Stimulated activated CD4-positive, alpha-beta T cell treated with anti-CD3 and anti-CD28 coated beads, Interleukin-4, amount 100 ng/mL, for 48 hours (primary cell): ENCODE results near the gene CACNA2D3.

Experiments used
- DNase-seq, 2 donors: peaks; one replicate each; pipeline ENCODE4 v3.0.0-alpha.2; 2020; ENCODE audit warnings: low read depth in 2 of 2

Gene CACNA2D3

DNA sequence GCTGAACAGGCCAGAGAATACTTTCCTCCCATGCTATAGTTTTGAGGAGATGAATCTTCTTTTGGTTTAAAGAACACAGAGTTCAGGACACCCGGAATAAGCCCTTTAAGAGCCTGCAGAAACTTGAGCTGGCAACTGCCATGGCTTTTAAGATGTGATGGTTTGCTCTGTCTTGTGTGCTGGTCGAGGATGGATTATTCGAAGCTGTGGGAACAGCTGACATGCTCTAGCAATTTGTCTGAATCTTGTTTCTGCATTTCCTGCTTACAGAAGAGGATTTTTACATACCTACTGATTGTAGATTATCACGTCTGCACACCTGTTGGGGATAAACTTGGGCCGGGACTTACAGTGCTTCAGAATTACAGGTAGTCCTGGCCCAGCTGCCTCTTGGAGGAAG, 408.6 kb downstream of the CACNA2D3 start:
- DNase-seq = no peak

GRCh38 chr3:54531741-54532140, 409.4 kb downstream of the CACNA2D3 start:
- DNase-seq = no peak

GRCh38 chr3:54533856-54534255, 411.5 kb downstream of the CACNA2D3 start:
- no peak for DNase-seq

GRCh38 chr3:54535619-54536018, 413.3 kb downstream of the CACNA2D3 start:
- DNase-seq = no peak

GRCh38 chr3:54536450-54536849, 414.1 kb downstream of the CACNA2D3 start:
- no peak for DNase-seq

- no peak for DNase-seq
Observed at GRCh38 chr3:54537506-54537905, 415.2 kb downstream of the CACNA2D3 start.

DNA sequence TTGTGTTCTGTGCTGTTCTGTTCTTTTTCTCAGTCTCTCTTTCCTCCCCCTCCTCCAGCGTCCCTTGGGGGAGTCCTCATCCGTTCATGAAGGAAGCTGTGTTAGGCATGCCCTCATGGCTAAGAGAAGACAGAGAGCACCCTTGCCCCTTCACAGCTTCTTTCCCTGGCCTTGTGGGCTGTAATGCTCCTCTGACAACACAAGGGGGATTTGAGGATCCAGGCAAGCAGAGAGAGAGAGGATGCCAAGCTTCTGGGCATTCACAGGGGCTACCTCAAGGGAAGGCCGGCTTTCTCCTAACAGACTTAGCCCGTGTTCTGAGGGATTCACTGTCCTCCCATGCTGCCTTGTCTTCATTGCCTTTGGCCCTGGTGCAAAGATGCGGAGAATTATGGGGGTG, 416.0 kb downstream of the CACNA2D3 start:
- no peak for DNase-seq

DNA sequence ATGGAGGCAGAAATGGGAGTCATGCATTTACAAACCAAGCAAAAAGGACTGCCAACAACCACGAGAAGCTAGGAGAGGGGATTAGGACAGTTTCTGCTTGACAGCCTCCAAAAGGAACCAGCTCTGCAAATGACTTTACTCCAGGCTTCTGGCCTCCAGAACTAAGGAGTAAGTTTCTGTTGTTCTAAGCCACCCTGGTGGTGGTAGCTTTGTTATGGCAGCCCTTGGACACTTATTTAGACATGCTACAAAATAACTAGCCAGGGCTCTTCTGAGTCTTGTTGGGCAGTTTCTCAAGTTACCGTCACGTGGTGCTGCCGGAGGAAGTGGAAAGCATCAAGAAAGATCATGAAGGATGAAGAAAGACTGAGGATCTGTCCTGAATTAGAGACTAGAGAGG, 419.0 kb downstream of the CACNA2D3 start:
- no peak for DNase-seq

- DNase-seq = no peak
Observed at GRCh38 chr3:54543446-54543845, 421.1 kb downstream of the CACNA2D3 start.

DNA sequence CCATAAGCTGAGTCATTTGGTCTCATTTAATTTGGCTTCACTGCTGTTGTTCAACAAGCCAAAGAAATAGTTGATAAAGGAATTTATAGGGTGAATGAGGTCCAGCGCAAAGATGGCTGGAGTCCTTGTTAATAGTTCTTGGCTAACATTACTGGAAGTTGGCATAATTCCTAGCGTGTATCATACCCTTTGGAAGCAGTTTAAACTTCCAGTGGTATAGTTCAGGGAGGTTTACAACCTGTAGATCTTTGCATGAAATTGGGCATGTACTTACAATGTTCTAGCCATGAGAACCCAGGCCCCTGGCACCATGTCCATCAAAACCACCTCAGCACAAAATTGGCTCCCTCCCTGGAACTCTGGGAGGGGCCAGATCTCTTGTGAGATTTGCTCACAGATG, 424.7 kb downstream of the CACNA2D3 start:
- no peak for DNase-seq

GRCh38 chr3:54547846-54548245, 425.5 kb downstream of the CACNA2D3 start:
- no peak for DNase-seq

DNA sequence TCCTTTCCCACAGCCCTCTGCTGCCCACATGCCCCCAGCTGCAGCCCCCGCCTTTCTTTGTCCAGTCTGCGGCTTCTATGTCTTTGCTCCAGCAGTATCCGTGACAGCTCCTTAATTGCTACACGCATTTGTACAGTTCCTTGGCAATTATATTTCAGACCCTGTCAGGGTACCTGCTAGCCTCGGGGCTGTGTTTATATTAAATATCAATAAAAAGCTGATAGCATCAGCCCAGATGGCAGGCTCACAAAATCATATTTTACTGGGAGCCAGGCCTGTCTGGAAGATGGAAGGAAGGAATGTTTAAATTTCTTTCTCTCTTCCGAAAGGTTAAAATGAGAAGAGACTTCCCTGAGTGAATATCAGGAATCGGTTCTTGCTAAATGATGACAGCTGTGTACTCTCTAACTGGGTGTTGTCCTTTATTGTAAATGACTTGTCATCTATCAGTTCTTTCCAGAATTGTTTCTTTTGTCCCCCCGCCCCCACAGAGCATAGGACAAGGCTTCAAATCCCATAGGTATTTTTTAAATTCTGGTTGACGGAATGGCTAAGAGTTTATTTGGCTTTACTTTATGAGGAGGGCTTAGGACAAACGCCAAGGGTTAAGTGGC, 427.4 kb downstream of the CACNA2D3 start:
- DNase-seq = no peak

- no peak for DNase-seq
Observed at GRCh38 chr3:54550221-54550977, 428.0 kb downstream of the CACNA2D3 start.

DNA sequence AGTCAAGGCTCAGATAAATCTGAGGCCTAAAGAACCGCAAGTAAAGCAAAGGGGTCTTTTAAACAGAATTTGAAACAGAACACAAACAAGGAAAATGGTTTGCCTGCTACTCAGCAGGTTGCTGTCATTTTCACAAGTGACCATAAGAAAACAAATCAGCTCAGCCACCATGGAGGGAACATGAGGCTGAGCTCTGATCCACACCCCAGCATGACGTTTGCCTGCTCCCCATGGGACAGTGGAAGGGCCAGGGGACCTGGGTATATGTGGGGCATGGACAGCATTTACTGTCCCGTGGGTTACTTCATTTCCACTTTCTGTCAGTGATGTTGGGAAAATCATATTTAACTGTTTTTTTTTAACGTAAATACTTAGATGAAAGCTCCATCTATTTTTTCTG, 434.3 kb downstream of the CACNA2D3 start:
- DNase-seq = no peak

- DNase-seq = no peak
Observed at GRCh38 chr3:54557538-54558428, 435.4 kb downstream of the CACNA2D3 start.

DNA sequence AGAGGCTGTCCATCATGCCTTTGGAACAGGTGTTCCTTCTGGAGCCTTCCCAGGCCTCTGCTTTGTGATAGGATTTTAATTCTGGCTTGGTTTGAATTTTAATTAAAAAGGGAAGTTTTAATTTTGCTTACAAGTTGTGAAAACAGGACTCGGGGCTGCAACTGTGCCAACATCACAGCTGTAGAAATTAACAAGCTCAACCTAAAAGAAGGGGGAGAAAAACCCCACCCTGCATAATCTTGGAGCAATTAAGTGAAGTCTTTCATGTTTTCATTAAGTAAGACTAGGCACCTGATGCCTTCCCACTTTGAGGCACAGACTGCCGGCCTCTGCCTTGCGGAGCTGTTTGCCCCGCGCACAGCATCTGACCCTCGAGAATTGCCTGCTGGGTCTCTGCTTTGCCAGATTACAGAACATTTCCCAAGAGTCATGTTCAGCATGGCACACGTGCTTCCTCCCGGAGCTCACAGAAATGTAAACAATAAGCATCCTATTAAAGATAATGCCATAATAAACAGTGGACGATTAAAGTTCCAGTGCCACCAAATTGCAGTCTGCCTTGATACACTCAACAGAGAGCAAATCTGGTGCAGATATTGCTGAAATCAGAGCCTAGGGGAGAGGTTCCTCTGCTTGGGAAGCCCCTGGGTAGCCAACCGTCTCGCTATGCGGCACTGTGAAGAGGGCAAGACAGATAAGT, 441.3 kb downstream of the CACNA2D3 start:
- DNase-seq = no peak

DNA sequence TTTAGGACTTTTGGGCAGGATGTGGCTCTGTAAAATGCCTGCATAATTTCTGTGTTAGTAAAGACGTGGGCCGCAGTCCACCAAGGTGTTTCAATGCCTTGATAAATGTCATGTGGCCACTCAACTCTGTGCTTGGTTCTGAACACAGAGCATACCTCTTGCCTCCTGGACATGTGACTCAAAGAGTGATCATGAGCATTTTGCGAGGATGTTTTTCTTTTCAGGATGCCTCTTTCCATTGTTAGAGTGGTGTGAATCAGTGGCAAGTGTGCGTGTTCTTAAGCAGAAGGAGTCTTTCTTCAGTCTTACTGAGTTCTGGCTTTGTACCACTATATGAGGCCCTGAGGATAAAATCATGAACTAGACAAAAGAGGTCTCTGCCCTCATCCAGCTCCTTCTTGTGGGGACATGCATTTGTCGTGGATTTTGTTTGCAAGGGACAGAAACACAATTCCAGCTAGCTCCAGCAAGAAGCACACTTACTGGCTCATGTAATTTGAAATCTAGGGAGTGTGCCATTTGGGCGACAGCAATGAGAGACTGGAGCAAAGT, 442.1 kb downstream of the CACNA2D3 start:
- no peak for DNase-seq

DNA sequence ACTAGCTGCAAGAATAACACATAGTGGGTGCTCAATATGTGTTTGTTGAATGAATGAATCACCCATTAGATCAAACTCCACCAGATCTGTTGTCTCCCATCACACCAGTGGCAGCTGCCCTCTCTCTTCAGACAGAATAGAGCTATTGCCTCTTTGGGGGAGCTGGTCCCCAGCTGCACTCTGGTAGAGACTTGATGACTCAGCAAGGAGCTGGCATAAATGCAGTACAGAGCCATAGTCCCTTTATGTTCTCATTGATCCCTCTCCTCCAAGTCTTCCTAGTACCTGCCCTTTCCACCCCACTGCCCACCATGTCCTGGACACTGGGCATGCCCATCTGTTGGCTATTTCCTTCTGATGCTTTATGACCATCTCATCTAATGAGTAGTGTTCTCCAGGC, 443.6 kb downstream of the CACNA2D3 start:
- no peak for DNase-seq

DNA sequence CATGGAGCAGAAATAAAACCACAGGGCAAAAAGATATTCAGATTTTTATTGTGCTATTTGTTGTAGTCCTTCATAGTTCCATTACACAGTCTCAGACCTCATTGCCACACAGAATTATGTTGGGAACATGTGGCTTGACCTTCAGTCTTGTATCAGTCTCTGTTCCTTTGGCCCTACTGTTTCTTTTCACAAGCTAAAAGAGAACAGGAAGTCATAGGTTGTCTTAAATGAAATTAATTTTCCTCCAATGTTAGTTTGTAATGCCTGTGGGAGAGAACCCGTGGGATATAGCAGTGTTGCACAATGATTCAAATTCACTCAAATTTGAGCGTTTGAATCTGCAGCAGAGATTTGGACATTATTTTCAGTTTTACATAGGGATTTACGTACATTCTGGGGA, 445.6 kb downstream of the CACNA2D3 start:
- no peak for DNase-seq

- no peak for DNase-seq
Observed at GRCh38 chr3:54570008-54570407, 447.7 kb downstream of the CACNA2D3 start.

- DNase-seq = no peak
Observed at GRCh38 chr3:54572197-54572895, 450.0 kb downstream of the CACNA2D3 start.
